ENCODE data around the gene NET1. TPM values are rescaled to one million over a fixed set of nuclear protein-coding genes. Genes with fewer than 3 reads are reported as not detected.

NET1 gene
- polyA plus RNA-seq, 2 of the 4 experiments (the other 2 are of a cell fraction), result 42.9 to 132 TPM

GRCh38 chr10:5480162-5480941, 68.0 kb downstream of the NET1 start:
- POLR2A ChIA-PET, result no interaction called here
- ATAC-seq, result no peak
- Histone ChIP-seq H3K4me3 (no peak overlapping the region), H3K4me1 (no peaks in the 10 kb centered on the region), H3K9me3 (no peaks in the 10 kb centered on the region), H3K27ac (no peak overlapping the region), H3K4me2 (no peak overlapping the region)
- FAIRE-seq, result no peak
- CTCF ChIA-PET, result interaction anchor here (0.8 kb wide), 1 partner anchor 30 kb away, joined by 4 read pairs; no protein-coding TSS in a partner anchor
- 81% methylated on average over 21 of the region's 21 CpGs for WGBS (ENCODE audit: missing lambda C conversion rate)
- TF ChIP-seq RFX5 (IDR thresholded peaks at IDR 0.05) (no peak), PHF8 (IDR thresholded peaks at IDR 0.05; ENCODE audit: borderline replicate concordance, low read depth) (no peak), JUNB (IDR thresholded peaks at IDR 0.05) (no peak), EP300 (IDR thresholded peaks at IDR 0.05) (no peak), KDM1A (IDR thresholded peaks at IDR 0.05; ENCODE audit: low read depth) (no peak), USF2 (IDR thresholded peaks at IDR 0.05) (no peak), ZNF302 (CRISPR knock-in tag; IDR thresholded peaks at IDR 0.05) (no peak), NR3C1 (IDR thresholded peaks at IDR 0.05) (no peak), POLR2A (IDR thresholded peaks at IDR 0.05; ENCODE audit: low read length) (no peak), GATA3 (IDR thresholded peaks at IDR 0.05; ENCODE audit: borderline replicate concordance) (no peak)
- no peak for DNase-seq (ENCODE audit: low read depth in 1 of 2, low spot score in 1 of 2)

- 90% methylated on average over 12 of the region's 12 CpGs for WGBS (ENCODE audit: missing lambda C conversion rate)
- no peaks in the 10 kb centered on the region for H3K4me1 ChIP-seq
- TF ChIP-seq EP300 (IDR thresholded peaks at IDR 0.05), result no peak
- FAIRE-seq (no peak), ATAC-seq (no peak), DNase-seq (ENCODE audit: low read depth in 1 of 2, low spot score in 1 of 2) (no peak)
- no peak overlapping the region for H3K4me3 ChIP-seq
- no peak overlapping the region for H3K4me2 ChIP-seq
- no peak overlapping the region for H3K27ac ChIP-seq
- H3K9me3 ChIP-seq, result no peaks in the 10 kb centered on the region
- POLR2A ChIA-PET, result no interaction called here
- CTCF ChIA-PET, result no interaction called here
These were observed 68.8 kb downstream of the NET1 start for GRCh38 chr10:5481121-5481520.

GRCh38 chr10:5482016-5482415, 69.7 kb downstream of the NET1 start:
- no peak overlapping the region for H3K4me3 ChIP-seq
- ChIA-PET POLR2A (no interaction called here), CTCF (no interaction called here)
- ATAC-seq, result no peak
- no peak for DNase-seq (ENCODE audit: low read depth in 1 of 2, low spot score in 1 of 2)
- no peaks in the 10 kb centered on the region for H3K4me1 ChIP-seq
- no peak overlapping the region for H3K27ac ChIP-seq
- no peak overlapping the region for H3K4me2 ChIP-seq
- TF ChIP-seq TFCP2L1 (CRISPR knock-in tag; IDR thresholded peaks at IDR 0.05) (no peak), NR3C1 (IDR thresholded peaks at IDR 0.05) (no peak), HOXB13 (CRISPR knock-in tag; IDR thresholded peaks at IDR 0.05; ENCODE audit: low read depth) (no peak), CTCF (IDR thresholded peaks at IDR 0.05) (no peak), RARB (CRISPR knock-in tag; IDR thresholded peaks at IDR 0.05) (no peak)
- 94% methylated on average over 9 of the region's 9 CpGs for WGBS (ENCODE audit: missing lambda C conversion rate)
- no peak for FAIRE-seq
- no peaks in the 10 kb centered on the region for H3K9me3 ChIP-seq

- no peak overlapping the region for H3K4me3 ChIP-seq
- ChIA-PET POLR2A (no interaction called here), CTCF (interaction anchor here (1.5 kb wide), 1 partner anchor 64 kb away, joined by 3 read pairs; no protein-coding TSS in a partner anchor)
- no peaks in the 10 kb centered on the region for H3K4me1 ChIP-seq
- ATAC-seq, result no peak
- no peak for FAIRE-seq
- DNase-seq (ENCODE audit: low read depth in 1 of 2, low spot score in 1 of 2), result no peak
- no peaks in the 10 kb centered on the region for H3K9me3 ChIP-seq
- no peak overlapping the region for H3K4me2 ChIP-seq
- WGBS (ENCODE audit: missing lambda C conversion rate), result 51% methylated on average over 3 of the region's 3 CpGs
- no peak overlapping the region for H3K27ac ChIP-seq
- TF ChIP-seq HEYL (CRISPR knock-in tag; IDR thresholded peaks at IDR 0.05) (no peak), PHF8 (IDR thresholded peaks at IDR 0.05; ENCODE audit: borderline replicate concordance, low read depth) (no peak), POLR2AphosphoS2 (conservative IDR thresholded peaks at IDR 0.05; ENCODE audit: low read length) (no peak), CEBPB (IDR thresholded peaks at IDR 0.05) (no peak), CHD4 (IDR thresholded peaks at IDR 0.05; ENCODE audit: borderline replicate concordance) (no peak), CHD2 (IDR thresholded peaks at IDR 0.05; ENCODE audit: low read length, partially characterized antibody) (no peak), E2F6 (IDR thresholded peaks at IDR 0.05; ENCODE audit: borderline replicate concordance, low read depth) (no peak), ESRRA (IDR thresholded peaks at IDR 0.05; ENCODE audit: borderline replicate concordance, low read length) (no peak), PBX3 (IDR thresholded peaks at IDR 0.05) (no peak), NPAS2 (CRISPR knock-in tag; IDR thresholded peaks at IDR 0.05; ENCODE audit: borderline replicate concordance) (no peak), CBX2 (IDR thresholded peaks at IDR 0.05; ENCODE audit: borderline replicate concordance, low read depth) (no peak), ZSCAN20 (CRISPR knock-in tag; IDR thresholded peaks at IDR 0.05) (no peak), MYC (IDR thresholded peaks at IDR 0.05; ENCODE audit: borderline replicate concordance, low read length) (no peak), RNF2 (IDR thresholded peaks at IDR 0.05; ENCODE audit: borderline replicate concordance, low read depth) (no peak), BHLHE40 (IDR thresholded peaks at IDR 0.05; ENCODE audit: low read depth, low read length) (no peak), RARB (CRISPR knock-in tag; IDR thresholded peaks at IDR 0.05) (no peak), JUNB (IDR thresholded peaks at IDR 0.05) (no peak)
These were observed 71.8 kb downstream of the NET1 start for GRCh38 chr10:5484205-5484604.
